Measurements from ENCODE around the gene LMBR1. TPM values are rescaled to one million over a fixed set of nuclear protein-coding genes. Genes with fewer than 3 reads are reported as not detected.

The LMBR1 gene
- total RNA-seq, 1 experiment from 2014 or later: 82.6 TPM

- intact Hi-C loops (cut with micrococcal nuclease; ENCODE audit: unreplicated experiment) (loop anchor here (5.0 kb wide), 1 partner anchor 1030 kb away; no protein-coding TSS in a partner anchor), in situ Hi-C loops (cut with HindIII; ENCODE audit: low pct_unique_long_range_greater_than_20kb, low sequenced_read_pairs) (no loop called here)
- Histone ChIP-seq H3K4me3 (ENCODE audit: low read depth in 2 of 2, low read length in 2 of 2) (no peak overlapping the region), H3K36me3 (ENCODE audit: control insufficient read depth, insufficient read depth, low read length) (no peaks in the 10 kb centered on the region; the same call in 1 of the 2 replicates), H3K27me3 (ENCODE audit: control insufficient read depth, insufficient read depth, low read length) (no peaks in the 10 kb centered on the region), H3K9me3 (ENCODE audit: control insufficient read depth, insufficient read depth, low read depth, low read length) (no peaks in the 10 kb centered on the region), H3K4me1 (ENCODE audit: control insufficient read depth, insufficient read depth, low read length) (no peaks in the 10 kb centered on the region), H3K27ac (ENCODE audit: low read length) (no peak overlapping the region)
- no peak for DNase-seq (ENCODE audit: low read depth, low spot score)
- CTCF ChIA-PET: no interaction called here
- ATAC-seq: no peak
- TF ChIP-seq TCF7L2 (IDR thresholded peaks at IDR 0.05; ENCODE audit: low read depth, low read length) (no peak), CTCF (IDR thresholded peaks at IDR 0.05) (peak; percentile 55)
- POLR2A ChIA-PET: no interaction called here
- BruUV-seq (replicated peaks): no TSS peak
Observed at GRCh38 chr7:156827587-156828203, 65.3 kb downstream of the LMBR1 start.

GRCh38 chr7:156823435-156823834 lies 69.5 kb downstream of the LMBR1 start:
- POLR2A ChIA-PET: no interaction called here

More at GRCh38 chr7:156823435-156823834, 69.5 kb downstream of the LMBR1 start:
- intact Hi-C loops (cut with micrococcal nuclease; ENCODE audit: unreplicated experiment) (no loop called here), in situ Hi-C loops (cut with HindIII; ENCODE audit: low pct_unique_long_range_greater_than_20kb, low sequenced_read_pairs) (no loop called here)
- no peak for ATAC-seq
- BruUV-seq (replicated peaks): no TSS peak
- Histone ChIP-seq H3K4me1 (ENCODE audit: control insufficient read depth, insufficient read depth, low read length) (no peaks in the 10 kb centered on the region; the same call in 1 of the 2 replicates), H3K27me3 (ENCODE audit: control insufficient read depth, insufficient read depth, low read length) (no peaks in the 10 kb centered on the region), H3K27ac (ENCODE audit: low read length) (no peak overlapping the region), H3K36me3 (ENCODE audit: control insufficient read depth, insufficient read depth, low read length) (no peaks in the 10 kb centered on the region; the same call in 1 of the 2 replicates), H3K4me3 (ENCODE audit: low read depth in 2 of 2, low read length in 2 of 2) (no peak overlapping the region), H3K9me3 (ENCODE audit: control insufficient read depth, insufficient read depth, low read depth, low read length) (no peaks in the 10 kb centered on the region)
- no peak for DNase-seq (ENCODE audit: low read depth, low spot score)
- TF ChIP-seq REST (IDR thresholded peaks at IDR 0.05; ENCODE audit: insufficient read depth in 1 of 2, low read depth in 2 of 2, low read length in 1 of 2): no peak
- CTCF ChIA-PET: no interaction called here
